HG03354 (cell line): ENCODE measurements around the gene TENT4B.
"Not testable (repeated sequence)": the region's sequence is repeated elsewhere in the genome, so short reads cannot be mapped to it uniquely, and the experiment has no call there.

Experiments used
- ATAC-seq: cut with Tn5 transposase; IDR thresholded peaks from one replicate; pipeline ENCODE4 v1.9.1; 2021; ENCODE audit warnings: mild to moderate bottlenecking; ENCODE audit not compliant: unreplicated experiment, poor library complexity, severe bottlenecking

The TENT4B gene

GRCh38 chr16:50224286-50224685 lies 71.2 kb downstream of the TENT4B start:
- ATAC-seq, result no peak

GRCh38 chr16:50227120-50227519 lies 74.0 kb downstream of the TENT4B start:
- ATAC-seq, result no peak

- ATAC-seq, result no peak
These were observed 74.6 kb downstream of the TENT4B start for GRCh38 chr16:50227665-50228064.

GRCh38 chr16:50228364-50228868 lies 75.3 kb downstream of the TENT4B start:
- ATAC-seq, result no peak

- no peak for ATAC-seq
These were observed 76.1 kb downstream of the TENT4B start for GRCh38 chr16:50229149-50229726.

- no peak for ATAC-seq
These were observed 81.9 kb downstream of the TENT4B start for GRCh38 chr16:50234771-50235556.

- no peak for ATAC-seq
These were observed 82.5 kb downstream of the TENT4B start for GRCh38 chr16:50235581-50235980.

GRCh38 chr16:50238314-50238713 lies 85.2 kb downstream of the TENT4B start:
- ATAC-seq, result no peak

GRCh38 chr16:50238868-50239301 lies 85.8 kb downstream of the TENT4B start:
- no peak for ATAC-seq

- ATAC-seq, result not testable (repeated sequence)
These were observed 89.9 kb downstream of the TENT4B start for GRCh38 chr16:50243024-50243423.

- no peak for ATAC-seq
These were observed 91.0 kb downstream of the TENT4B start for GRCh38 chr16:50244140-50244503.

- ATAC-seq, result no peak
These were observed 91.7 kb downstream of the TENT4B start for GRCh38 chr16:50244504-50245416.

GRCh38 chr16:50245417-50246298 lies 92.6 kb downstream of the TENT4B start:
- peak; percentile 83 for ATAC-seq

GRCh38 chr16:50246299-50247122 lies 93.4 kb downstream of the TENT4B start:
- ATAC-seq, result peak; percentile 47

- ATAC-seq, result no peak
These were observed 94.2 kb downstream of the TENT4B start for GRCh38 chr16:50247123-50247905.

GRCh38 chr16:50247906-50248608 lies 95.0 kb downstream of the TENT4B start:
- no peak for ATAC-seq

- ATAC-seq, result no peak
These were observed 95.7 kb downstream of the TENT4B start for GRCh38 chr16:50248845-50249244.
